Measurements from ENCODE around the gene RIMBP2.

The RIMBP2 gene

DNA sequence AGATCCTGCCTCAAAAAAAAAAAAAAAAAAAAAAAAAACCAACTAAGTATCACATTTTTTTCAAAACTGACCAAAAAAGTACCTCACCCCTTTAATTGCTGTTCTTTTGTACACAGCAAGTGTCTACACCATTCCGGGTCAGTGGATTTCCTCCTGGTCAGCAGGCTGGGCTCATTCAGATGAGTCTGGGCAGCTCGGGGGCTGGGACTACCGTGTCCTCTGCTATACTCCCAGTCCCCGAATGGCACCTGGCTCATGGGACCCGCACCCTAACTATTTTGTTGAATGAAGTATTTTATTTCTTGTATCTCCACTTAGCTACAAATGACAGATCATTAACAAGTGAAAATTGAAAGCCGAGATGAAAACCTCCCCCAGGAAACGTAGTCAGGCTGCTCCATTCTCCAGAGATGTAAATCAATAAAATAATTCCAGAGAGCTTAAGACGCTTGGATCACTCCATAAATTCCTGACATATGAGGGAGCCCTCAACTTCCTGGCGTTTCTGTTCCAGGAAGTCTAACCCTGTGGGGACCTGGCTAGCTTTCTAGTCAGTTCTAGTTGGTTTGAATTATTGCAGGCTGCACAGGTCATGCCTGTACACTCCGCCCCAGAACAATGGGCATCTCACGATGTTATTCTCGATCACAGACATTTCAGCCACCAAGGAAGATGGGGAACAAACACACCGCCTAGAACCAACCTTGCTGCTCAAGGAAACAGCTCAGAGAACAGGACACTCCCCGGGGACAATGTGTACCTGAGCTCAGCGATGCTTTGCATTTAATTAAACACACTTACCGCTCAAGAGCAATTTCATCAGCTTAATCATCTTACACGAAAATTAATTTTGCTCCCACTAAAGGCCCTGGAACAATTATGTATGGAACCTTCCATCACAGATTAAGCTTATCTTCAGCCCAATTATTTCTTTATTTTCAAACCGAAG lies 76.3 kb downstream of the RIMBP2 start:
- TF ChIP-seq, protein P1, sequence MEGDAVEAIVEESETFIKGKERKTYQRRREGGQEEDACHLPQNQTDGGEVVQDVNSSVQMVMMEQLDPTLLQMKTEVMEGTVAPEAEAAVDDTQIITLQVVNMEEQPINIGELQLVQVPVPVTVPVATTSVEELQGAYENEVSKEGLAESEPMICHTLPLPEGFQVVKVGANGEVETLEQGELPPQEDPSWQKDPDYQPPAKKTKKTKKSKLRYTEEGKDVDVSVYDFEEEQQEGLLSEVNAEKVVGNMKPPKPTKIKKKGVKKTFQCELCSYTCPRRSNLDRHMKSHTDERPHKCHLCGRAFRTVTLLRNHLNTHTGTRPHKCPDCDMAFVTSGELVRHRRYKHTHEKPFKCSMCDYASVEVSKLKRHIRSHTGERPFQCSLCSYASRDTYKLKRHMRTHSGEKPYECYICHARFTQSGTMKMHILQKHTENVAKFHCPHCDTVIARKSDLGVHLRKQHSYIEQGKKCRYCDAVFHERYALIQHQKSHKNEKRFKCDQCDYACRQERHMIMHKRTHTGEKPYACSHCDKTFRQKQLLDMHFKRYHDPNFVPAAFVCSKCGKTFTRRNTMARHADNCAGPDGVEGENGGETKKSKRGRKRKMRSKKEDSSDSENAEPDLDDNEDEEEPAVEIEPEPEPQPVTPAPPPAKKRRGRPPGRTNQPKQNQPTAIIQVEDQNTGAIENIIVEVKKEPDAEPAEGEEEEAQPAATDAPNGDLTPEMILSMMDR (IDR thresholded peaks at IDR 0.05) = no peak

DNA sequence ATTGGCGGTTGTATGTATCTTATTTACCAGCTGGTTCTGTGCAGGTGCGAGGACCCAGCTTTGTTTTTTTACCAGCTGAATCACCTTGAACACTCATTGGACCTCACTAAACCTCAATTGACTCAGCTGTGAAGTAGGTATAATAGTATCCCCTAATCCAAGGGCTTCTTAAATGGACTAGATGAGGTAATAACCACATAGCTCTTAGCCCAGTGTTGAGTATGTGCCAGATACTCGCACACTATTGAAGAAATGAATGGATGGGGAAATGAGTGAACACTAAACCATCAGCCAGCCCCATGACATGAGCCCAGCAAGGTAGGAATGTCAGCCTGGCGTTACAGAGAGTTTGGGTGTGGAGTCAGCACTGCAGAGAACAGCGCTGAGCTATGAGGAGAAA lies 79.7 kb downstream of the RIMBP2 start:
- TF ChIP-seq, protein P1 (IDR thresholded peaks at IDR 0.05) = no peak

DNA sequence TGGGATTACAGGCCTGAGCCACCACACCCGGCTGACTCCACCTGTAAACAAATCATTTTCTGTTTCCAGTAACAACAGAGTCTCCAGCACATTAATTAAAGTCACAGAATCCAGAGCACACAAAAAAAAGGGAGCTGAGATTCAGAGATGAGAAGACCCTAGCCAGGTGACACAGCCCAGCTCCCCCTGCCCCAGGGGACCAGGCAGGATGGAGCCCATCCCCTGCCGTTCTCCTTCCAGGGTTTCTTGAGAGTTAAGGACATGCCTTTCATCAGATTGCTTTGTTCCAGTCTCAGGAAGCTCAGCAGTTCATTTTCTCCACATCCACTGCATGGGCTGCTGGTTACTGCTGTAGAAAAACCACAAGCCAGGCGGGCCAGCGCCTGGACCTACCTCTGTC lies 81.2 kb downstream of the RIMBP2 start:
- TF ChIP-seq, protein P1 (IDR thresholded peaks at IDR 0.05) = no peak

DNA sequence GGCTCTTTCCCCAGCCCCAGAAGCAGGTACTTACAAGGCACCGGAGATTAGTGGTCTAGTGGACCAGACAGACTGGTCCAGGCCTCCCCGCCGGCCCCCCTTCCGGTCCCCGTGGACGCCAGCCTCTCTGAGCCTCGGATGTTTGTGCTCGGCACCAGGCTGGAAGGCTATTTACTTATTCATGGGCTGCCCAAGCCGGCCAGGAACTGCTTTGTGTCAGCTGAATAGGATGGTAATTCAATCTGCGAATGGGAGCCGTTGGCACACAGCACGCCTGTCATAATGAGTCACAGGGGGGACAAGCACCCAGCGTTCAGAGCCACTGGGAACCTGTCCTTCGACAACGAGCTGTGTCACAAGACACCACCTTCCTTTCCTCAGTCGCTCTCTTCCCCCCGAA lies 82.3 kb downstream of the RIMBP2 start:
- TF ChIP-seq, protein P1 (IDR thresholded peaks at IDR 0.05) = no peak

DNA sequence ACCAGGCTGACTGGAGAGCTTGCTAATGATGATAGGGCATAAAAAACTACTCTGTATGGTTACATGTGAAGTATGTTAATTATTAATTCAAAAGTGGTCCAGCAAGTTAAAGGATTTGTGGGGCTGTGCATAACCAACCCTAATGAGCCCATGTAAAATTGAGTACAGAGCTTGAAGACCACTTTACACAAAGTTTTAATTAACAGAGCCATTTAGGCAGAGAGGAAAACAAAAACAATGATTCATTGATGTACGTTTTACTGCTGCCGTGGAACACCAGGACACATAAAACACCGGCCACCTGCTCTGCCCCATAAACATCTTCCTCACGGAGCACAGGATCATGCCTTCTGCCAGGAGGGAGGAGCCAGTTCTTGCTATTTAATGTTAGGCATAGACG lies 83.5 kb downstream of the RIMBP2 start:
- TF ChIP-seq, protein P1 (IDR thresholded peaks at IDR 0.05) = no peak

DNA sequence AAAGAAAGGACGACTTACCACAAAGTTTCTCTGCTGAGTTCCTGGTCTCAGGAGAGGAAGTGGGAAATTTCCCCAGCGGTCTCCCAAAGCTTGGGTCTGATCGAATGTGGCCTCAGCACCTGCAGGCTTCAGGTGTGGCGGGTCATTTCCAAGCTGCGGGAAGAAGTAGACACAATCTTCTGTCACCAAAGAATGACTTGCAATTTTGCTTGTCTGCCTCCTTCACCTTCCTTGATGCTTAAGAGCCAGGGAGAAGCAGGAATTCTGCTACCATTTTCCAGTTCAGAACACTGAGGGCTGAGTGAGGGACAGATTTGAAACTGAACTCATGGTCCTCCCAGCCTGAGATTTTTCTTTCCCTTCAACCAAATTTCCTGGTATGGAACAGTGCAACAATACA lies 87.8 kb downstream of the RIMBP2 start:
- TF ChIP-seq, protein P1 (IDR thresholded peaks at IDR 0.05) = no peak

DNA sequence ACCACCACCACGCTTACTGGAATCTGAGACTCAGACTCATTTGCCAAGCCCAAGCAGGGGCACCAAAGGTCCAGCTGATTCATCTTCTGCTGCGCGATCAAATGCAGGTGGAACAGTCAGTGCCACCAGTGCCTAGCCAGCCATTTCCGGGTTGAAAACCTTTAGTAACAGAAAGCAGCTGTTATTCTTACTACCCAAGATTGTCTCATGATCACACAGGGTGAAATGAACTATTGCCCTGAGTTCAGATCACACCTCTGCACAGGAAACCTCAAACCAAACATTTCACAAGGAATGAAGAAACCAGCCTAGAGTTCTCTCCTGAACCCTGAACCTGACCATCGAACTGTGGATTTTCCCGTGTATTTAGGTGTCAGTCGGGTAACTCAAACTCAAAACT lies 88.9 kb downstream of the RIMBP2 start:
- TF ChIP-seq, protein P1 (IDR thresholded peaks at IDR 0.05) = no peak

Measured in LNCAP (cell line).